NCI-H2107 treated with DMSO at 0.1 percent for 48 hours (cell line): ENCODE data around the gene SNRPD2.
"Not testable (repeated sequence)": the region's sequence is repeated elsewhere in the genome, so short reads cannot be mapped to it uniquely, and the experiment has no call there.

Experiments used
- DNase-seq: peaks from one replicate; lab custom pipeline; 2025; ENCODE audit not compliant: unreplicated experiment; lab: John Stamatoyannopoulos, UW

Gene SNRPD2

GRCh38 chr19:45691516-45692186 lies at the start of gene SNRPD2:
Gene SNRPD2 (minus strand): TSS chr19:45691953. CDS start chr19:45691888, 65 bp downstream.
- peak; percentile 87 for DNase-seq

- no peak for DNase-seq
Observed at GRCh38 chr19:45739498-45740439, 48.0 kb upstream of the SNRPD2 start.

- no peak for DNase-seq
Observed at GRCh38 chr19:45733160-45733810, 41.5 kb upstream of the SNRPD2 start, which contains the start of gene MEIOSIN. Gene MEIOSIN (plus strand): TSS chr19:45733439. CDS start chr19:45735377, 1,938 bp downstream.

- DNase-seq = peak; percentile 98
Observed at GRCh38 chr19:45730368-45731288, 38.9 kb upstream of the SNRPD2 start, which contains the start of gene FBXO46. Gene FBXO46 (minus strand): TSS chr19:45730896. CDS start chr19:45713495, 17,401 bp downstream.

- DNase-seq = no peak
Observed at GRCh38 chr19:45729800-45730290, 38.1 kb upstream of the SNRPD2 start.

- not testable (repeated sequence) for DNase-seq
Observed at GRCh38 chr19:45728683-45729082, 36.9 kb upstream of the SNRPD2 start.

GRCh38 chr19:45720065-45720464 lies 28.3 kb upstream of the SNRPD2 start:
- DNase-seq = not testable (repeated sequence)

GRCh38 chr19:45717983-45718650 lies 26.4 kb upstream of the SNRPD2 start:
- no peak for DNase-seq

- peak; percentile 90 for DNase-seq
Observed at GRCh38 chr19:45717131-45717982, 25.6 kb upstream of the SNRPD2 start.

- peak; percentile 4 for DNase-seq
Observed at GRCh38 chr19:45716359-45717130, 24.8 kb upstream of the SNRPD2 start.

GRCh38 chr19:45715139-45715538 lies 23.4 kb upstream of the SNRPD2 start:
- no peak for DNase-seq

GRCh38 chr19:45713141-45713540 lies 21.4 kb upstream of the SNRPD2 start:
- DNase-seq = no peak

GRCh38 chr19:45712699-45713067 lies 20.9 kb upstream of the SNRPD2 start:
- DNase-seq = no peak

GRCh38 chr19:45711851-45712698 lies 20.3 kb upstream of the SNRPD2 start:
- DNase-seq = no peak

GRCh38 chr19:45710356-45711130 lies 18.8 kb upstream of the SNRPD2 start:
- DNase-seq = no peak

GRCh38 chr19:45705710-45706415 lies 14.1 kb upstream of the SNRPD2 start:
- no peak for DNase-seq
